Measurements from ENCODE around the gene GTPBP4.
A peak's percentile ranks its signal among the peaks of the same experiment; 100 is the strongest.

Gene GTPBP4

DNA sequence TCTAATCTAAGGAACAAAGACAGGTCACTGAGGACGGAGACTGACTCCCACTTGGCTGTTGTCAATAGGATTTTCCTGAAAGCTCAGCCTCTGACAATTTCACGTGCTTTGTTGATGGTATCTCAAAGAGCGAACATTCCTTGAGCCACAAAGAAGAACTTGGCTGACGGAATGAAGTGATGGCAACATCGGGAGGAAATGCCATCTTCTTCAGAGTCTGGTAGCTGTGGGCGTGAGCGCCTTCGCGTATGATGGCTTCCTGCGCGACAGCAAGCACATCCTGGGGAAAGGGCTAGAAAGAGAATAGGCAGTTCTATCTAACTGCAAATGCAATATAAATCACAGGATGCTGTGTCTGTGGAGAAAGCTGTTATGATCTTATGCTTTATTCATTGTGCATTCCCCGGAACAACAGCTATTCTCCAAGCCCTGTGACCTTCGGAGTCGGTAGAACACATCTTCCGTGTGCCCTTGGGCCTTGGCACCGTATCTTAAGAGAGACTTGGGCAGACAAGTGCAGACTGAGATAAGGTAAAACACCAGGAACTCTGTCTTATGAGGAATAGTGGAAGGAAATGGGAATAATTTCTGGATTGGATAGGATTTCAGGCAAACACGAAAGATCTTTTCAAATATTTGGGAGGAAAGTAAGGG lies 19.6 kb upstream of the GTPBP4 start:
- no peak for DNase-seq

GRCh38 chr10:969473-970150 lies 18.6 kb upstream of the GTPBP4 start:
- DNase-seq: no peak

DNA sequence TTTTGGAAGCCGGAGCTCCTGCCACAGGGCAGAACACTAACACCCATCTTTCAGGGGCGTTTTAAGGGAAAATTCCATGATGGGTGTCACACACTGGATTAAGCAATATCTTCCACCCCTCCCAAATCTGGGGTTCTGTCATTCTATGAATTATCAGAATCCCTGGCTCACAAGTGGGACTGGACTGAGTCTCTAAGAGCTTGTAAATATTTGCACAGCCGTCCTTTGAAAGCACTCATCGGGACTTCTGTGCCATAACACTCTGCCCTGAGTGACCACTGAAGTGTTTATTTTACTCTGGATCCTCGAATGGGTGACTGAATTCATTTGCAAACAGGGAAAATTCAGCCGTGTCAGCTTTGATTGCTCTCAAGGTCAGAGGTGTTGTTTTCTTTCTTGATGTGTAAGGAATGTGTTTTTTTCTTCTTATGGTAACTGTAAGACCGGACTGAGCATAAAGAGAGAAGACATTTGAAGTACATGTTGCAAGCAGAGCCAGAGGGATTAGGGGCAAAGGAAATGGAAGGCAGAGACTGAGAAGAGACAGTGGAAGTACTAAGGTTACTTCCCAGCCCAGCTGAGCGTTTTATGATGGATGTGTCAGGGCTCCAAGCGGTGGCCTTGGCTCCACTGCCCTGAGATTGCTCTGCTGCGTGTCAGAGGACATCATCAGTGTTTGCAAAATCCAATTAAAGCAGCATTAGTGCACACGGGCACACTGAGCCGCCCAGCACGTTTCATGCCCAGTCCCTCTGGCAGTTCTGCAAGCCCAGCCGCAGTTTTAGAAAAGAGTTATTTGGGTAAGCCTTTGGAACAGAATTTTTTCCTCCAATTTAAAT lies 17.7 kb upstream of the GTPBP4 start:
- DNase-seq: no peak

- peak; percentile 69 to 76 (median 76) for DNase-seq
These were observed 17.1 kb upstream of the GTPBP4 start for GRCh38 chr10:971150-971542.

DNA sequence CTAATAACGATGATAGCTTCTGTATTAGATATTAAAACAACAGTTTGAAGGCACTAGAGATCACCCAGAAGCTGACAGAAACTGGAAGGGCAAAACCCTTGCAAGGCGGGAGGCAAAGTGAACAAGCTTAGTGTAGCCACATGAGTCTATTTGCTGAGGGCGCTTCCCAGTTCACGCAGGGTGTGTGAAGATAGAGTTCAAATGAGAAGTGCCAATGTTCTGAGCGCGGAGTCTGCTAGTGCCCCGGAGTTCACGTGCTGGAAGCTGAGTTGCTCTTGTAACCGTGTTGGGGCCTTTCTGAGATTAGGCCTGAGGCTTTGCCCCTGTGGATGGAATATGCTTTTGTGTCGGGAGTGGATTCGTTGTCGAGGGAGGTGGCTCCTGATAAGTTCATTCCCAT lies 16.6 kb upstream of the GTPBP4 start:
- no peak for DNase-seq

DNA sequence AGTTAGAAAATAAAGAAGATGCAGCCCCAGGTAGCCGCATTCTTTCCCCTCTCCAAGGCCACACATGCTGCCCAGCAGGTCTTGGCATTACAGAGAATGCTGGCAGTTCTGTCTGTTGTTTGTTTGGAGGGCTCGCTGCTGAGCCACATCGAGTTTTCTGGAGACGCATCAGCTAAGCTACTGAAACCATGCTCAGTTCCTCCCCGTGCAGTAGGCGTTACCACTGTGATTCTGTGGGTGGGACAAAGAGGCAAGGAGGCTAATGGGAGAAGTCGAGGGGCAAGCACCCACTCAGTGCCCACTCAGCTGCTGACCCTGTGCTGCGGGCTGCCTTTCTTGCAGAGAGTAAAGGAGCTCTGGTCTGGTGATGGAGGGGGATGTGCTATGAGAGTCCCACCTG lies 15.5 kb upstream of the GTPBP4 start:
- no peak for DNase-seq

DNA sequence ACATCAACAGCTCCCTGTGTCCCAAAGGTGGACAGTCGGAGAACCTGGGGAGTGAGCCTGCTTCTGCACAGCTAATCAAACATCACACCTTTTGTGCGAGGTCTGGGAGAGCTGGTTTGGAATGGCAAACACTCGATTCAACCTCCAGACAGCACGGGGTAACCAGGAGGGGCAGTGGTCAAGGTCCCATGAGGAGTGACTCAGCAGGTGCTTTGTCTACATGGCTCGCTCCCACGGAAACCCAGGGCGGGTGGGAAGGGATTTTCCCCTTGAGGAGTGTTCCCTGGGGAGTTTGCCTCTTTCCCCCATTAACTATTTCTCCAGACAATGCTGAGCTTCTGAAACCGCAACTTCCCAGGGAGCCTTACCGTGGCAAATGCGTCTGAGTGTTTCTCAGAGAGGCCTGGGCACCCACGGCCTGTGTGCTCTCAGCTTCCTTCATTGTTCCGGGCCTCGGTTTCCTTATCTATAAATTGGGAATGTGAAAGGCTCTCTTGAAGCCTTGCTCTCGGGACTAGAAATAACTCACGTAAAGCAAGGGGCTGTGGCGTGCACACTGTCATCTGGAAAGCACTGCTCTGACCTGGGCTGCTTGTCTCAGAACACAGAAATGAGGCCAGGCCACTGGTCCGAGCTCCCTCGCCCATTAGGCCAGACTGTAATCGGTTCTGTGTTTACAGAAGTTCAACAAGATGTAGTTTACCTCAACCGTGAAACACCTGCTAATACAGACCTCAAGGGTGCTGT lies 14.0 kb upstream of the GTPBP4 start:
- peak in 2 of 3 donors; percentile 20 to 57 for DNase-seq

DNA sequence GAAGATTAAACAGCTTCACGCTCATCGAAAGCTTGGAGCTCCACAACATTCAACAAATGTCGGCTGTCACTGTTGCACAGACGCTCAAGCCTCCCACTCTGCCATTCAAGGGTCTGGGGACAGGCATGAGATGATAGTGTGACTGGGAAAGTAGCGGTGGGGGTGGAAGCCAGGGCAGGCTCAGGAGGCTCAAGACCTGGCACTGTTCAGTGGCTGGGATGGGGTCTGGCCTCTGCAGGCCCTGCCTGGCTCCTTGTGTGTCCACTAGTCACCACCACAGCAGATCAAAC lies 13.5 kb upstream of the GTPBP4 start:
- no peak for DNase-seq

DNA sequence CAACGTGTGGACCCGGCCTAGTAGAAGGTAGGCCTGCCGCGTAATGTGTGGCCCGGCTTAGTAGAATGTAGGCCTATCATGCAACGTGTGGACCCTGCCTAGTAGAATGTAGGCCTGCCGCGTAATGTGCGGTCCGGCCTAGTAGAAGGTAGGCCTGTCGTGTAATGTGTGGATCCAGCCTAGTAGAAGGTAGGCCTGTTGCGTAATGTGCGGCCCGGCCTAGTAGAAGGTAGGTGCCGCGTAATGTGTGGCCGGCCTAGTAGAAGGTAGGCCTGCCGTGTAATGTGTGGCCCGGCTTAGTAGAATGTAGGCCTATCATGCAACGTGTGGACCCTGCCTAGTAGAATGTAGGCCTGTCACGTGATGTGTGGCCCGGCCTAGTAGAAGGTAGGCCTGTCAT lies 11.9 kb upstream of the GTPBP4 start:
- no peak for DNase-seq

- no peak for DNase-seq
These were observed 9.3 kb upstream of the GTPBP4 start for GRCh38 chr10:978826-979421.

DNA sequence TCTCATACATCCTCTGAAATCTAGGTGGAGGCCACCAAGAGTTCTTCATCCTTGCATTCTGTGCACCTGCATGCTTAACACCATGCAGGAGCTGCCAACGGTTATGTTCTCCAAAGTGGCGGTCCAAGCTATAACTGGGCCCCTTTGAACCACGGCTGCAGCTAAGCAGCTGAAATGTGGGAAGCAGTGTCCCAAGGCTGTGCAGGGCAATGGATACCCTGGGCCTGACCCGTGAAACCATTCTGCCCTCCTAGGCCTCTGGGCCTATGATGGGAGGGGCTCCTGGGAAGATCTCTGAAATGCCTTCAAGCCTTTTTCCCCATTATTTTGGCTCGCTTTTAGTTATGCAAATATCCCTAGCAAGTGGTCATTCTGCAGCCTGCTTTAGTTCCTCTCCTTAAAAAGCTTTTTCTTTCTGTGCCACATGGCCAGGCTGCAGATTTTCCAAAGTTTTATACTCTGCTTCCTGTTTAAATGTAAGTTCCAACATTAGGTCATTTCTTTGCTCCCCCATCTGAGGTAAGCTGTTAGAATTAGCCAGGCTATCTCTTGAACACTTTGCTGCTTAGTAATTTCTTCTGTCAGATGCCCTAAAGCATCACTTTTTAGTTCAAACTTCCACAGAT lies 7.7 kb upstream of the GTPBP4 start:
- peak in 2 of 3 donors; percentile 20 to 28 for DNase-seq

DNA sequence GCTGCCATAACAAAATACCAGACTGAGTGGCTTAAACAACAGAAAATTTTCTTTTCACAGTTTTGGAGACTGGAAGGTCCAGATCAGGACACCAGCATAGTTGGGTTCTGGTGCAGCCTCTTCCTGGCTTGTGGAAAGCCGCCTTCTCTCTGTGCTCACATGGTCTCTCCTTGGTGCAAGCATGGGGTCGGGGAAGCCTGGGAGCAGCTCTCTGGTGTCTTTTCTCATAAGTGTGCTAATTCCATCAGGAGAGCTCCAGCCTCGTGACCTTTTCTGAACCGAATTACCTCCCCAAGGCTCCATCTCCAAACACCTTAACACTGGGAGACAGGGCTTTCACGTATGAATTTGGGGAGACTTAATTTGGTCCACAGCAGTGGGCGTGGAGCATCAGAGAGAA lies 4.8 kb upstream of the GTPBP4 start:
- DNase-seq: no peak

- no peak for DNase-seq
These were observed 4.1 kb upstream of the GTPBP4 start for GRCh38 chr10:983971-984655.

DNA sequence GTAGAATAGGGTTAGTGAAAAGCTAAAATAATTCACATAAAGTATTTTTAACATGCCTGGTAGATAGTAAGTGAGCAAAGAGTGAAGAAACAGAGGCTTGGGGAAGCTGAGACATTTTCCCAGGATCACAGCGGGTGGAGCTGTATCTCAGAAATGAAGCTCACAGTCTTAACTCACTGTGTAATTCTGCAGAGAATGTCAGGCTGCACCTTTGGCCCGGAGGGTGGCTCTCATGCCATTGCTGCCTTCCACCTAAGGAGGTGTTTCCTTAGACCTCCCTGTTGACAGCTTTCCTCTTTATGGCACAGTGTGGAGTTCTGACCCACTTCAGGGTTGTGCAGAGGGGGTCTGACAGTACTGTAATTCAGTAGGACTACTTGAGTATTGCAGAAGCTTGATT lies 2.9 kb upstream of the GTPBP4 start:
- DNase-seq: no peak

GRCh38 chr10:986137-986825 lies 2.0 kb upstream of the GTPBP4 start:
- DNase-seq: no peak

DNA sequence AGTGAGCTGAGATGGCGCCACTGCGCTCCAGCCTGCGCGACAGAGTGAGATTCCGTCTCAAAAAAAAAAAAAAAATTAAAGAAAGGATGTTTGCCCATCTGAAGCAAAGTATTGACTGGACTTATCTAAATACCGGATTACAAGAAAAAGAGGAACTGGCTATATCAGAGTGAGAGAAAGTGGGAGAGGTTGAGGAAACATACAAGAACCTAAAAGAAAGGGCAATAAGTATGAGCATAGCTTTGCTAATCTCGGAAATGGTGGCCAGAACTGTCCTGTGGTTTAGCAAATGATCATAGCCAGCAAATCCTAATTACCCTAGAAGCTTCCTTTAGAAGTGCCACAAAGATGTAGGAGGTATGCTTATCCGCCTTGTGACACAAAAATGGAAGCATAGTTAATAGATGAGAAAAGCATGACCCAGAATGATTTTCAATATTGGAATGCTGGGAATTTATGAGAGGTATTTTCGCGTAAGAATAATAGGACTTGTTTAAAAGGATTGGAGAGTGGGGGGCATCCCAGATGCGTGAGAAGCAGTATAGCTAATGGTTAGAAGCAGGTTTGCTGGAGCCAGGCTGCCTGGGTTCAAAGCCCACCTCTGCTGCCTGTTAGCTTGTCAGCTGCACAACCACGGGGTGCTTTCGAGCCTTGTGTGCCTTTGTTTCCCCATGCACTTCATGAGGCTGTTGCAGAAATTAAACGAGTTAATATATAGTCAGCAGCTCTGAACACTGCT lies 1.2 kb upstream of the GTPBP4 start:
- peak in 1 of 3 donors; percentile 39 for DNase-seq

GRCh38 chr10:987620-987869 lies 689 bp upstream of the GTPBP4 start:
- DNase-seq: no peak

DNA sequence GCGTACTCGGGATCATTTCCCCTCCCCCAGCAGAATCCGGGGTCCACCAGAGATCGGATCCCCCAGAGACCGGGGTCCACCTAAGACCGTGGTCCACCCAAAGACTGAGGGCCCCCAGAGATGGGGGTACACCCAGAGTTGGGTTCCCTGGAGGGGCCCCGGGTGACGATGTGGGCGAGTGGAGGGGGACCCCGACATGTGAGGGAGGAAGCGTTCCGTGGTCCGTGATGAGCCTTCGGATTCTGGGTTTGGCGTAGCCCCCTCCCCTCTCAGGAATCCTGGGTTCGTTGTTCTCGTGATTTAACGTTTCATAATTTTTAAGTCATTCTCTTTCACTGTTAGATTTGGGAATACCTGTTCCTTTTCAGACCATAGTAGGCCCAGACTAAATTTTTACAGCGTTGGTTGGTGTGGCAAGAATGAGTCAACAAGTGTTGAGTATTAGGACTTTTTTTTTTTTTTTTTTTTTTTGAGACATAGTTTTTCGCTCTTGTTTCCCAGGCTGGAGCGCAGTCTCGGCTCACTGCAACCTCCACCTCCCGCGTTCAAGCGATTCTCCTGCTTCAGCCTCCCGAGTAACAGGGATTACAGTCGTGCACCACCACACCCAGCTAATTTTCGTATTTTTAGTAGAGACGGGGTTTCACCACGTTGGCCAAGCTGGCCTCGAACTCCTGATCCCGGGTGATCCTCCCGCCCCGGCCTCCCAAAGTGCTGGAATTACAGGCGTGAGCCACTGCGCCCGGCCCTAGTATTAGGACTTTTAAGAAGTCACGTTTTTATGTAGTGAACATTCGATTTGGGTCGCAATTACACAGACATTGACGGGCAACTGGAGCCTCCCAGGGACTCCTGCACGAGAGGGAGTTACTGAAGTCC lies 672 bp downstream of the GTPBP4 start:
- DNase-seq: peak; percentile 50 to 78 (median 61)

DNA sequence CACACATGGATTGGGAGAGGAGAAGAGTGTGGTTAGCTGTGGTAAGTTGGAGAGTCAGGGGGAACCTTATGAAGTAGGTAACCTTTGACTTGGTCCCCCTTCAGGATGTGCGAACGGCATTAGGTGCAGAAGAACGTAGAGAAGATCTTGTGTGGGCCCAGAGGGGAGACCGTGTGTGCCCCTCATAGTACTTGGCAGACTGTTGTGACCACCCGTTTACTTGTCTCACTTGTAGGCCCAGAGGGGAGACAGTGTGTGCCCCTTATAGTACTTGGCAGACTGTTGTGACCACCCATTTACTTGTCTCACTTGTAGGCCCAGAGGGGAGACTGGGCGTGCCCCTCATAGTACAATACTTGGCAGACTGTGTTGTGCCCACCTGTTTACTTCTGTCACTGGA lies 2.6 kb downstream of the GTPBP4 start:
- DNase-seq: no peak

- peak; percentile 72 to 89 (median 86) for DNase-seq
These were observed 4.2 kb downstream of the GTPBP4 start for GRCh38 chr10:992467-992866.
